HepG2 (cell line): Measurements from ENCODE around the gene CRISPLD2. TPM values are rescaled to one million over a fixed set of nuclear protein-coding genes. Genes with fewer than 3 reads are reported as not detected.

Experiments used
- ATAC-seq: fragments of 200-7000 bp; cut with Tn5 transposase; 3 replicates; pipeline ENCODE4 v1.9.1; 2020; ENCODE audit warnings: mild to moderate bottlenecking, moderate library complexity
- BruUV-seq: library from RNA; stranded (reverse); fragments of 400-500 nt; replicated peaks from 2 replicates; lab custom pipeline; 2021; lab: Mats Ljungman, UMichigan
- CTCF ChIA-PET: fragments of 300-600 bp; formaldehyde crosslinking; extraction: SDS; loops from one replicate; lab custom pipeline; 2021; ENCODE audit warnings: low total read pairs, inconsistent platforms, low intra/inter-chr PET ratio; lab: Yijun Ruan, JAX
- POLR2A ChIA-PET: fragments of 350-600 bp; sonication (Branson Sonifier 250); formaldehyde crosslinking; loops from one replicate; lab custom pipeline; 2020; ENCODE audit warnings: antibody characterized with exemption, inconsistent platforms; lab: Yijun Ruan, JAX
- DNase-seq: peaks from one replicate; pipeline ENCODE4 v3.0.0-alpha.2; 2015; ENCODE audit warnings: low spot score
- FAIRE-seq: peaks from 3 replicates; lab custom pipeline; 2011; peaks lifted over from hg19 to GRCh38; lab: Jason Lieb, UNC
- H2AFZ ChIP-seq: one replicate; pipeline ENCODE4 v1.6.1; 2011; ENCODE audit warnings: low read length, inconsistent platforms
- H3K27ac ChIP-seq: fragments of 300-600 bp; 3 replicates; pipeline ENCODE4 v1.8.0; 2011; ENCODE audit warnings: mixed run types, mild to moderate bottlenecking, mixed read lengths, low read length, inconsistent platforms; ENCODE audit not compliant: insufficient read depth; ENCODE audit errors: extremely low read length
- H3K27me3 ChIP-seq, 2 experiments: fragments of 200-600 bp in 1 of 2; 2 replicates in 1 of 2; 3 replicates in 1 of 2; pipeline versions ENCODE4 v1.6.0 to v1.8.0; 2011; ENCODE audit warnings: low read length in 2 of 2, mild to moderate bottlenecking in 2 of 2, moderate library complexity in 2 of 2, inconsistent platforms in 1 of 2; ENCODE audit not compliant: insufficient read depth in 2 of 2, control insufficient read depth in 1 of 2
- H3K36me3 ChIP-seq, 2 experiments: fragments of 200-600 bp in 1 of 2; replicated peaks in 1 of 2; 2 replicates in 1 of 2; 3 replicates in 1 of 2; pipeline versions ENCODE4 v1.5.1 to v1.8.0; 2011; ENCODE audit warnings: low read length in 2 of 2, inconsistent platforms in 1 of 2; ENCODE audit not compliant: insufficient read depth in 2 of 2, control insufficient read depth in 1 of 2
- H3K4me1 ChIP-seq: 2 replicates; pipeline ENCODE4 v1.5.1; 2012; ENCODE audit warnings: low read length, inconsistent platforms; ENCODE audit not compliant: insufficient read depth
- H3K4me2 ChIP-seq: 2 replicates; pipeline ENCODE4 v1.6.0; 2011; ENCODE audit warnings: low read depth, low read length, inconsistent platforms
- H3K4me3 ChIP-seq, 3 experiments: fragments of 200-600 bp in 1 of 3; sonication (generic), shearing (Covaris generic) in 1 of 3; replicated peaks in 1 of 3; 2 replicates each; pipeline ENCODE4 v1.5.1; 2011 to 2016; ENCODE audit warnings: low read length in 3 of 3, inconsistent platforms in 2 of 3, low read depth in 2 of 3, mild to moderate bottlenecking in 2 of 3, control low read depth in 1 of 3, mixed read lengths in 1 of 3; ENCODE audit not compliant: insufficient read depth in 1 of 3
- H3K79me2 ChIP-seq: one replicate; pipeline ENCODE4 v1.6.1; 2011; ENCODE audit warnings: low read length, inconsistent platforms; ENCODE audit not compliant: insufficient read depth
- H3K9ac ChIP-seq: 2 replicates; pipeline ENCODE4 v1.6.0; 2011; ENCODE audit warnings: mild to moderate bottlenecking, low read depth, low read length, inconsistent platforms; ENCODE audit not compliant: insufficient read depth
- H3K9me3 ChIP-seq: 2 replicates; pipeline ENCODE4 v1.5.1; 2012; ENCODE audit warnings: mild to moderate bottlenecking, low read length
- H4K20me1 ChIP-seq: 2 replicates; pipeline ENCODE4 v1.6.0; 2011; ENCODE audit warnings: inconsistent platforms, mild to moderate bottlenecking, low read length, moderate library complexity; ENCODE audit not compliant: insufficient read depth
- AHR ChIP-seq: IDR thresholded peaks from 2 replicates; pipeline ENCODE4 v1.6.1; 2018; ENCODE audit warnings: missing genetic modification reagents, missing compliant biosample characterization
- HNF4A ChIP-seq: sonication (generic); formaldehyde crosslinking; IDR thresholded peaks from 2 replicates; pipeline ENCODE4 v1.4.0; 2020; ENCODE audit warnings: missing genetic modification reagents
- KDM4B ChIP-seq: sonication (generic); formaldehyde crosslinking; IDR thresholded peaks from 2 replicates; pipeline ENCODE4 v1.4.0; 2020; ENCODE audit warnings: missing genetic modification reagents
- MAF1 ChIP-seq: sonication (generic); formaldehyde crosslinking; IDR thresholded peaks from 2 replicates; pipeline ENCODE4 v1.5.0; 2020; ENCODE audit warnings: missing genetic modification reagents, borderline replicate concordance
- NFIC ChIP-seq: IDR thresholded peaks from 2 replicates; pipeline ENCODE4 v1.6.1; 2012; ENCODE audit warnings: mild to moderate bottlenecking, low read length, inconsistent platforms
- PHF8 ChIP-seq: sonication (generic); formaldehyde crosslinking; IDR thresholded peaks from 2 replicates; pipeline ENCODE4 v1.5.0; 2020; ENCODE audit warnings: missing genetic modification reagents
- SSRP1 ChIP-seq: IDR thresholded peaks from 2 replicates; pipeline ENCODE4 v1.6.1; 2016; ENCODE audit warnings: control low read depth
- TBX3 ChIP-seq: fragments of 450-650 bp; IDR thresholded peaks from 2 replicates; pipeline ENCODE4 v1.6.1; 2017; ENCODE audit warnings: antibody characterized with exemption, mild to moderate bottlenecking, inconsistent platforms, borderline replicate concordance
- ZEB1 ChIP-seq: IDR thresholded peaks from 2 replicates; pipeline ENCODE4 v1.6.1; 2012; ENCODE audit warnings: mild to moderate bottlenecking, low read depth, inconsistent platforms; ENCODE audit not compliant: insufficient replicate concordance
- ZNF343 ChIP-seq: sonication (generic); formaldehyde crosslinking; IDR thresholded peaks from 2 replicates; pipeline ENCODE4 v1.4.0; 2020; ENCODE audit warnings: mild to moderate bottlenecking, missing genetic modification reagents
- ZNF746 ChIP-seq: sonication (generic); formaldehyde crosslinking; IDR thresholded peaks from 2 replicates; pipeline ENCODE4 v1.8.0; 2022; ENCODE audit warnings: mild to moderate bottlenecking, missing genetic modification reagents
- WGBS: methylation state at CpG from one replicate; pipeline ENCODE4 v1.1.6; 2017; ENCODE audit warnings: low lambda C conversion rate; 5-methylcytosine and 5-hydroxymethylcytosine counted together
- in situ Hi-C: cut with HindIII; loops from 2 replicates; pipeline ENCODE4 v1.10.0; 2017; ENCODE audit warnings: low pct_unique_long_range_greater_than_20kb; ENCODE audit not compliant: extremely low pct_ligation_motif_present
- intact Hi-C: fragments of 100-400 bp; cut with micrococcal nuclease; formaldehyde crosslinking; loops from one replicate; pipeline ENCODE4 v1.10.0; 2022; ENCODE audit not compliant: unreplicated experiment
- polyA plus RNA-seq, 8 experiments: library from polyadenylated mRNA; depleted of rRNA in 3 of 8; stranded (reverse) in 7 of 8; unstranded in 1 of 8; fragments of >200 nt; fragmentation: Illumina TruSeq in 4 of 8; extraction: Trizol in 4 of 8; gene quantifications; 2 replicates each; pipeline versions ENCODE4 v1.2.1 to v1.2.3, GENCODE V29; 2011 to 2016; ENCODE audit warnings: low read depth in 4 of 8, missing spikeins in 1 of 8, mixed read lengths in 1 of 8; ENCODE audit not compliant: insufficient read depth in 1 of 8
- total RNA-seq, 5 experiments: library from RNA; depleted of rRNA; stranded (reverse); fragments of >200 nt; fragmentation: Illumina TruSeq; extraction: Trizol; gene quantifications; 2 replicates each; pipeline ENCODE4 v1.2.3, GENCODE V29; 2016; ENCODE audit warnings: low read depth in 1 of 5
- TF ChIP-seq, protein P1 (sequence below): sonication (generic); formaldehyde crosslinking; IDR thresholded peaks from 2 replicates; pipeline ENCODE4 v1.9.0; 2022; ENCODE audit warnings: low read depth, missing genetic modification reagents
- TF ChIP-seq, protein P2 (sequence below): sonication (generic); formaldehyde crosslinking; IDR thresholded peaks from 2 replicates; pipeline ENCODE4 v1.5.0; 2020; ENCODE audit warnings: mild to moderate bottlenecking, missing genetic modification reagents
- TF ChIP-seq, protein P3 (sequence below): sonication (generic); formaldehyde crosslinking; IDR thresholded peaks from 2 replicates; pipeline ENCODE4 v1.5.1; 2020; ENCODE audit warnings: missing genetic modification reagents, mild to moderate bottlenecking, borderline replicate concordance
- TF ChIP-seq, protein P4 (sequence below): sonication (generic); formaldehyde crosslinking; IDR thresholded peaks from 2 replicates; pipeline ENCODE4 v1.5.1; 2020; ENCODE audit warnings: missing genetic modification reagents, mild to moderate bottlenecking, borderline replicate concordance

CRISPLD2 gene
- total and polyA plus RNA-seq, 2 of the 13 experiments (the other 11 are each of a cell fraction or from before 2014, with no cell fraction given), result 0.04 to 0.31 TPM

DNA sequence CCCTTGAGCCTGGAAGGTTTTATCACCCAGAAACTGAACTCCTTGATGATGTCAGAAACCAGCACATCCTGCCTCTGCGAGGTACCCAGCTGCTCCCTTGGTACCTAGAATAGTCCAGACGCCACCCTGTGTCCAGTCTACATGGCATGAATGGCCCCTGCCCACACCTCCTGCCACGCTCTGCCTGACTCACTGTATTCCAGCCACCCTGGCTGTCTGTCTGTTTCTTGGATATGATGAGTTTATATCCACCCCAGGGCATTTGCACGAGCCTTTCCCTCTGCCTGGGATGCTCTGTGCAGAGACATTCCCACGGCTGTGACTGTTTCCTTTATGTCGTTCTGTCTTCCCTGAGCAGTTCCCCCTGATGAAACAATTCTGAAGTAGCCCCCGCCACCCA is 68.7 kb downstream of the CRISPLD2 start:
- H3K4me3 ChIP-seq, result no peak overlapping the region
- TF ChIP-seq, protein P1, sequence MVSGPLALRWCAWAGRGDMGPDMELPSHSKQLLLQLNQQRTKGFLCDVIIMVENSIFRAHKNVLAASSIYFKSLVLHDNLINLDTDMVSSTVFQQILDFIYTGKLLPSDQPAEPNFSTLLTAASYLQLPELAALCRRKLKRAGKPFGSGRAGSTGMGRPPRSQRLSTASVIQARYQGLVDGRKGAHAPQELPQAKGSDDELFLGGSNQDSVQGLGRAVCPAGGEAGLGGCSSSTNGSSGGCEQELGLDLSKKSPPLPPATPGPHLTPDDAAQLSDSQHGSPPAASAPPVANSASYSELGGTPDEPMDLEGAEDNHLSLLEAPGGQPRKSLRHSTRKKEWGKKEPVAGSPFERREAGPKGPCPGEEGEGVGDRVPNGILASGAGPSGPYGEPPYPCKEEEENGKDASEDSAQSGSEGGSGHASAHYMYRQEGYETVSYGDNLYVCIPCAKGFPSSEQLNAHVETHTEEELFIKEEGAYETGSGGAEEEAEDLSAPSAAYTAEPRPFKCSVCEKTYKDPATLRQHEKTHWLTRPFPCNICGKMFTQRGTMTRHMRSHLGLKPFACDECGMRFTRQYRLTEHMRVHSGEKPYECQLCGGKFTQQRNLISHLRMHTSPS (CRISPR knock-in tag), result no peak
- TF ChIP-seq PHF8 (CRISPR knock-in tag) (no peak), ZNF343 (CRISPR knock-in tag) (no peak)
- FAIRE-seq, result no peak
- no peak overlapping the region for H3K9ac ChIP-seq
- H3K9me3 ChIP-seq, result no peaks in the 10 kb centered on the region
- WGBS, result 48% methylated on average over 6 of the region's 7 CpGs
- BruUV-seq, result no TSS peak
- no peaks in the 10 kb centered on the region for H4K20me1 ChIP-seq
- H3K27ac ChIP-seq, result no peak overlapping the region
- no peak for ATAC-seq
- intact Hi-C loops, result no loop called here
- H3K36me3 ChIP-seq, result no peaks in the 10 kb centered on the region
- H3K4me2 ChIP-seq, result no peak overlapping the region
- ChIA-PET POLR2A (no interaction called here), CTCF (no interaction called here)
- no peak overlapping the region for H2AFZ ChIP-seq
- no peaks in the 10 kb centered on the region for H3K79me2 ChIP-seq
- H3K4me1 ChIP-seq, result peaks cover 23% of the 10 kb centered on the region
- DNase-seq, result no peak
- in situ Hi-C loops, result no loop called here
- H3K27me3 ChIP-seq, result peaks cover 5 to 52% of the 10 kb centered on the region in 2 experiments; a peak in 4 of 5 replicates

DNA sequence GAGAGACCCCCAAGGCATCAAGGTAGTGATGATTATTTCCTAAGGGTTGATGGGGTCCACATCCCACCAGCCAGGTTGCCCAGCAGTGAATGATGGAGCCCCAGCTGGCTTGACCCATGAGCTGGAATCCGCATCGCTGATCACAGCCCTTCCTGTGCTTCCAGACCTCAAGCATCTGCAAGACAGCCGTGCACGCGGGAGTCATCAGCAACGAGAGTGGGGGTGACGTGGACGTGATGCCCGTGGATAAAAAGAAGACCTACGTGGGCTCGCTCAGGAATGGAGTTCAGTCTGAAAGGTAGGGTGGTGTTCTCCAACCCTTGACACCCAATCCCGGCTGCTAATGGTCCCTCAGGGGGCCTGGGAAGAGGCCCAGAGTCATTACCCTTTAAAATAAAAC is 69.3 kb downstream of the CRISPLD2 start:
- Histone ChIP-seq H3K9ac (no peak overlapping the region), H3K36me3 (no peaks in the 10 kb centered on the region), H3K4me1 (peaks cover 25% of the 10 kb centered on the region), H3K4me2 (no peak overlapping the region), H3K9me3 (no peaks in the 10 kb centered on the region), H2AFZ (no peak overlapping the region), H3K27ac (no peak overlapping the region), H3K79me2 (no peaks in the 10 kb centered on the region), H4K20me1 (no peaks in the 10 kb centered on the region), H3K4me3 (no peak overlapping the region), H3K27me3 (peaks cover 5 to 49% of the 10 kb centered on the region in 2 experiments; a peak in 4 of 5 replicates)
- FAIRE-seq (no peak), ATAC-seq (no peak), DNase-seq (no peak)
- intact Hi-C loops, result no loop called here
- 57% methylated on average over 12 of the region's 12 CpGs for WGBS
- BruUV-seq, result no TSS peak
- ChIA-PET CTCF (no interaction called here), POLR2A (no interaction called here)
- in situ Hi-C loops, result no loop called here
- no peak for TF ChIP-seq HNF4A (CRISPR knock-in tag)
- TF ChIP-seq AHR (CRISPR knock-in tag), result no peak
- no peak for TF ChIP-seq ZEB1
- TF ChIP-seq, protein P2, sequence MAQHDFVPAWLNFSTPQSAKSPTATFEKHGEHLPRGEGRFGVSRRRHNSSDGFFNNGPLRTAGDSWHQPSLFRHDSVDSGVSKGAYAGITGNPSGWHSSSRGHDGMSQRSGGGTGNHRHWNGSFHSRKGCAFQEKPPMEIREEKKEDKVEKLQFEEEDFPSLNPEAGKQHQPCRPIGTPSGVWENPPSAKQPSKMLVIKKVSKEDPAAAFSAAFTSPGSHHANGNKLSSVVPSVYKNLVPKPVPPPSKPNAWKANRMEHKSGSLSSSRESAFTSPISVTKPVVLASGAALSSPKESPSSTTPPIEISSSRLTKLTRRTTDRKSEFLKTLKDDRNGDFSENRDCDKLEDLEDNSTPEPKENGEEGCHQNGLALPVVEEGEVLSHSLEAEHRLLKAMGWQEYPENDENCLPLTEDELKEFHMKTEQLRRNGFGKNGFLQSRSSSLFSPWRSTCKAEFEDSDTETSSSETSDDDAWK (CRISPR knock-in tag), result no peak
- TF ChIP-seq TBX3, result no peak
- no peak for TF ChIP-seq KDM4B (CRISPR knock-in tag)
- no peak for TF ChIP-seq ZNF746 (CRISPR knock-in tag)
- no peak for TF ChIP-seq SSRP1 (CRISPR knock-in tag)
- TF ChIP-seq MAF1 (CRISPR knock-in tag), result no peak
- TF ChIP-seq, protein P3, sequence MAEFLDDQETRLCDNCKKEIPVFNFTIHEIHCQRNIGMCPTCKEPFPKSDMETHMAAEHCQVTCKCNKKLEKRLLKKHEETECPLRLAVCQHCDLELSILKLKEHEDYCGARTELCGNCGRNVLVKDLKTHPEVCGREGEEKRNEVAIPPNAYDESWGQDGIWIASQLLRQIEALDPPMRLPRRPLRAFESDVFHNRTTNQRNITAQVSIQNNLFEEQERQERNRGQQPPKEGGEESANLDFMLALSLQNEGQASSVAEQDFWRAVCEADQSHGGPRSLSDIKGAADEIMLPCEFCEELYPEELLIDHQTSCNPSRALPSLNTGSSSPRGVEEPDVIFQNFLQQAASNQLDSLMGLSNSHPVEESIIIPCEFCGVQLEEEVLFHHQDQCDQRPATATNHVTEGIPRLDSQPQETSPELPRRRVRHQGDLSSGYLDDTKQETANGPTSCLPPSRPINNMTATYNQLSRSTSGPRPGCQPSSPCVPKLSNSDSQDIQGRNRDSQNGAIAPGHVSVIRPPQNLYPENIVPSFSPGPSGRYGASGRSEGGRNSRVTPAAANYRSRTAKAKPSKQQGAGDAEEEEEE (CRISPR knock-in tag), result no peak
- TF ChIP-seq, protein P4, sequence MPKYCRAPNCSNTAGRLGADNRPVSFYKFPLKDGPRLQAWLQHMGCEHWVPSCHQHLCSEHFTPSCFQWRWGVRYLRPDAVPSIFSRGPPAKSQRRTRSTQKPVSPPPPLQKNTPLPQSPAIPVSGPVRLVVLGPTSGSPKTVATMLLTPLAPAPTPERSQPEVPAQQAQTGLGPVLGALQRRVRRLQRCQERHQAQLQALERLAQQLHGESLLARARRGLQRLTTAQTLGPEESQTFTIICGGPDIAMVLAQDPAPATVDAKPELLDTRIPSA (CRISPR knock-in tag), result no peak
- TF ChIP-seq NFIC, result no peak
